Measurements from ENCODE around the gene H19.

Gene H19

DNA sequence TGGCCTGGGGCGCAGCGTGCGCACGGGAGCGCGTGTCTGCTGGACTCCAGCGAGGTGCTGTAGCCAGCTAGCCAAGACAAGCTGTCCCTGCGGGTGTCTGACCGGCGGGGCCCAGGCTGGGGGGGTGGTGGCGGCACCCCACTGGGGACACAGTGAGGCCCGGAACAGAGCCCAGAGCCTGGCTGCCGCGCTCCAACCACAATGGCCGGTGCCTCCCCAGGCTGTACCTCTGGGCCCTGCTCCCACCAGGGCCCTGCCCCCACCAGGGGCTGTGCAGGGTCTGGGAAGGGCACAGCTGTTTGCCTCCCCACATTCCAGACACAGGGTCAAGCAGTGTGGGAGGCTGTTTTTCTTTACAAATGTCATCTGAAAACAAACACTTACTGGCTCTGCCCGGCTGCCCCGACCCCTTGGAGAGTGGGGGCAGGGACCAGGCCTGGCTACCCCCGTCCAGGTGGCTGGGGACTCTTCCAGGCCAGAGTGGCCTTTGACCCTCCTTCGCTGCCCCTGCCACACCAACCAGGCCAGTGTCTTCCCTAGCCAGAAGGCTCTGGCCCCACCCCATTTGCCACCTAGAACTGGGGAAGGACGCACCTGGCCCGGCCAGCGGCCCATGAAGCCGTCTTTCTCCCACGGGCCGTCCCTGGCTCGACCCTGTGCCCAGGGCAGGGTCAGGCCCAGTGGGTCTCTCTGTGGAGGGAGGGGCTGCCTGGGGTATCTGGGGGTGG is 14.6 kb downstream of the H19 start:
- no peak for DNase-seq

DNA sequence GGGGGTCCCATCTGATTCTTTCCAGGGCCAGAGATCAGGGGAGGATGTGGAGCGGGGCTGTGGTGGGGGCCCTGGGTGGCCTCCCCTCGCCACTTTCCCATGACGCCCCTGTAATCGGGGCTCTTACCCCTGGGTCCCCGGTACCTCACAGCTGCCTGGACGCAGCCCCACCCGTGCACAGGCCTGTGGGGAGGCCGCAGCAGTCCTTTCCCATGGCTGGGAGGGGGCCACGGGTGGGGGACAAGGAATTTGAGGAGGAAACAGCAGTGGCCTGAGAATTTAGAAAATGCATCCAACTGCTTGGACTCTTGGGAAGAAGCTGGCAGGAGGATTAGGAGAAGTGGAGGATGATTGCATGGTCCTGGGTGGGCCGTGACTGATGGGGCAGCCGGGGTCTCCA is 18.0 kb downstream of the H19 start:
- DNase-seq, result no peak

DNA sequence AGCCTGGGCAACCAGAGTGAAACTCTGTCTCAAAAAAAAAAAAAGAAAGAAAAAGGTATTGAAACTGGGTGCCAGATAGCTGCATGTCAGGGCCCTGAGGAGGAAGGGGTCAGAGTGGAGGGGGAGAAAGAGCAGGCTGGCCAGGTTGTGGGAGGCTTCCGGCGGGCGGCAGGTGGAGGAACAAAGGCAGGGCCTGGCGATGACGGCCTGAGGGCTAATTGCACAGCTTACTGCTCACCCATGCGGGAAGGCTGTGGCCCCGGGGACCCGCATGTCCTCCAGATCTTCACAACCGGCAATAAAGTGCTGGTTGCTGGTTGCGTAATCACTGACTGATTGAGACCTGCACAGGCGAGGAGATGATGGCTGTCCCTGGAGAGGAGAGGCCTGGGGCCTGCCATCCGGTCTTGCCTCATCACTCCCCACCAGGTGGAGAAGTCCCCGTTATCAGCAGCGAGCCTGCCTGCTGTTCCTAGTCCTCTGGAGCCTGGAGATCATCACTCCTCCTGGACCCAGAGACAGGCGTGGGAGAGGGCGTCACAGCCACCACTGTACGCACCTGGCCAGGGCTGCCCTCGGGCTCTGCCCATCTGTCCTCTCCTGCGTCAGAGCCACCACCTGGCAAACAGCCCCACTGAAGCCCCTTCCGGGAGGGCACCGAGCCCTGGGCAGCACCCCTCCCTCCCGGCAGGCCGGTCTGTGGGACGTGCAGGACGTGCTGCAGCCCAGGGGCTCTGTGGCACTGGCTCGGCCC is 18.7 kb downstream of the H19 start:
- DNase-seq, result no peak

DNA sequence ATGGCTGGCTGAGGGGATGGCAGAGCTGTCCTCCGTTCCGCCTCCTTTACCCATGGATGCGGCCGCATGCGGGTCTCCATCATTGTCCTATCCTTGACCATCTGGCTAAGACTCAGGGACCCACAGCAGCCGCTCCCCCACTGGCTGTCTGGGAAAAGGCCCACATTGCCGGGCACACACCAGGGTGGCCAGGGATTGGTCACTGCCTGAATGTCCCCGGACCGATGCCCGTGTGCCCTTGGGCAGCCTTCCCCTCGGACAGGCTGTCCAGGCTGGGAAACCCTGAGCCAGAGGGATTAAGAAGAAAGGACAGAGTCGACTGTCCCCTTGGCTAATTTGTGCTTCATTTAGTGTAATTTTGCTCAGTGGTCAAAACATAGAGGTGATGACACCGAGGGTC is 22.5 kb downstream of the H19 start:
- DNase-seq, result no peak

DNA sequence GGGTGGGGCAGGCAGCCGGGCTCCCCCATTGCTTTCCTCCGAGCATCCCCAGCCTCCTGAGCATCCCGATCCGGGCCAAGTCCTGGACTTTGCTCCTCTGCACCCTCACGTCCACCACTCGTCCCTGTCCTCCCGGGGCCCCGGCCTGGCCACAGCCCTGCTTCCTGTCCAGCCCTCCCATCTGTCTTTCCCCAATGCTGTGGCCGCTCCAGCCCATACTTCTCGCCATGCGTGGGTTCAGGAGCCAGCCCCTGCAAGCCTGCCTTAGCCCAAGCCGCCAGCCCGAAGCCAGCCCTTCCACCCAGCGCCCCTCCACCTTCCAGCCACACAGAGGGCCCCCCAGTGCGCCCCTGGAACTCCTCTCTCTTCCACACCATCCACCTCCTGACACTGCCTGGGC is 26.7 kb downstream of the H19 start:
- DNase-seq, result no peak

DNA sequence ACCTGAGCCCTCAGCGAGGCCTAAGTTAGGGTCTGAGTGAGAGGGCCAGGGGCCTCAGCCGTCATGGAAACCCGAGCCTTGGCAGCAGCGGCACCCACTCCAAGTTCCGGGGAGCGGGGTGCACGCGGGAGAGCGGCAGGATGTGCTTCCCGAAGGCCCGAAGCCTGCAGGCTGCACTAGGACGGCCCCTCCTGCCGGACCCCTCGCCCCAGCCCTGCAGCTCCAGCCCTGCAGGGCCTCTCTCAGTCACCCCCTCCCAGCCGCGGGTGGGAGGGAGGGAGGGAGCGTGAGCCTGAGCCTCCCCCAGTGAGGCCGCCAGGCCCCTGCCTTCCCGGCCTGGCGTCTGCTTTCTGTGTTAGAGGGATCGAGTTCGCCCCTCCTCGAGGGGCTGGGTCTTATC is 27.9 kb downstream of the H19 start:
- no peak for DNase-seq

DNA sequence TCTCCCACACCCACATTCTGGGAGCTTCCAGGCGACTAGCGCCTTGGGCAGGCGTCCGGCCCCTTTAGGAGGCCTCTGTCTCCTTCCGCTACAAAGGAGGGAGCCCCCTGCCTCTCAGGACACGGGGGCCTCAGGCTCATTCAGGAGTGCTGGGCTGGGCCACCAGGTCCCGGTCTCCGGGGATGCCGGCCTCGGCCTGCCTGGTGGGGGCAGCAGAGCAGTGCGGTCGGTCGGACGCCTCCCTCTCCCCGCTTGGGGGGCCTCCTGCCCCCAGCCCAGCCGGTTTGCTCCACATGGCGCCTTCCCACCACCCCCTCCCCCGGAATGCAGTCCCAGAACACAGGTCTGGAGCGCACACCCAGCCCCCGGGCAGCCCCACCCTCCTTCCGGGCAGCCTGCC is 28.6 kb downstream of the H19 start:
- DNase-seq, result no peak

DNA sequence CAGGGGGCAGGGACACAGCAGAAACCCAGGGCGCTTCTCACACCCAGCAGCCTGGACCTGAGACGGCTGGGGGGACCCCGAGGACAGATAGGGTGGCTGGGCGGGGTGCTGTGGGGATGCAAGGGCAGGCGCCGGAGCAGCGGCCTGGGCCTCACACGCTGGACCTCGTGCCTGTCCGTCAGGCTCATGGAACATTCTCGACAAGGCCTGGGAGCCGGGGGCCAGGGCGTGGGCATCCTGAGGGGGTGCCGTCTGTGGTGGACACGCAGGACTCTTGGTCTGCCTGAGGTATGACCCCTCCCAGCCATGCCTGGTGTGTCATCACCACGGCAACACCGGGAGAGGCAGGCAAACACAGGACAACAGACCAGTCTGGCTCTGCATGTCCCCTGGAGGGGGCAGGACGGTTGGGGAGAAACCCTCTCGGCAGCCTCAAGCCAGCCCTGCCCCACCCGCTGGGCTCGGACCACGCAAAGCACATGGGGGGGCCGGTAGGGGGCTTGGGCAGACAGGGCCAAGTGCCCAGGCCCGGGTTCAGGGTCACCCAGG is 29.1 kb downstream of the H19 start:
- no peak for DNase-seq

DNA sequence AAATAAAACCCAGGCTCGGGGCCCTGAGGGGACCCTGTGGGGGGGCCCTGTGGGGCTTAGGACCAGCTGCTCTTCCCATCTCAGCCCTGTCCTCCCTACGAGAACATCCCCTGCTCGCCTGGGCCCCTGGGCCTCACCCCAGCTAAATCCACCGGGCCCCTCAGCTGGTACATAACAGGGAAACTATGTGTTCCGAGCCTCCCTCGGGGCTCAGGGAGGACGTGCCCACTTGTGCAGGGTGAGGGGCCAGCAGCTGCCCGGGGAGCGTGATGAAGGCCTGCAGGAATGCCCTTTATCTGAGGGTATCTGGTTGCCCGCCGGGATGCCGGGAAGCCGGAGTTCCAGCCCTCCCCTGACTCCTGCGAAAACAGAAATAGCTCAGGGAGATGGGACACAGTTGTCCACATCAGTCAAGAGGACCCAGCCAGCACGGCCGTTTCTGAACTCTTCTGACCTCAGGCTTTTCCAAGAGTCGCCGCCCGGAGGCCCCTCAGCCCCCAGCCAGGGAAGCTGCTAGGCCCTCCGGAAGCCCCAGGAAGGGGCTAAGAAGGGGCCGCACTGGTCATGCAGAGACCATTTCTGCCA is 29.9 kb downstream of the H19 start:
- no peak for DNase-seq

DNA sequence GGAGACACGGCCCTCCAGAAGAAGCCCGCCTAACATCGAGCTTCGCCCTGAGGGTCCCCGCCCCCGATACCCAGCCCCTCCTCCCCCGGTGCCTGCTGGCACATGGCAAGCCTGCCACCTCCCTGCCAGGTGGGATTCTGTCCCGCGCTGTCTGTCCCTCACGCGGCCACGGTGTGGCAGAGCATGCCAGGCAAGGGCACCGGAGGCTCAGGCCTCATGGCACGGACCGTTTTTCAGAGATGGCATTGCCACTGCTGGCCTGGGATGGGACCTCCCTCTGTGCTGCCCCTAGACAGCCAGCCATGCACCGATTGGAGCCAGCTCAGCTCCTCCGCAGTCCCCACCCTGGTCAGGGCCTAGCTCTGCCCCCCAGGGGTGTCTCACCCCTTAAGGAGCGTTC is 31.1 kb downstream of the H19 start:
- no peak for DNase-seq

DNA sequence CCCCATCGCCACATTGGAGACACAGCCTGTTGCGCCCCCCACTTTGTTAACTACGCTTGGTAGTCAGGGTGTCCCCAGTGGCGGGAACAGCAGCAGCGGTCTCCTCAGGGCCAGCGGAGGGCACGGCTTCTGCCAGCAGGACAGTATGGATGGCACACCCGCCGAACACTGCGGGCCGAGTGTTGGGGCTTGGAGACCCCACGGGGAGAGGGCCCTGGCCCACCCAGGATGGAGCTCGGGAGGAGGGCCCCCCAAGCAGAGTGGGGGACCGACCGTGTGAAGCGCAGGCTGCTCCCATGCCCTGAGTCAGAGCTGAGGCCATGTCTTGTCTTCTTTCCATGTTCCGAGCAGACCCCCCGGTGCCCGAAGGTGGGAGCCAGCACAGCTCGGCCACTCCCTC is 32.7 kb downstream of the H19 start:
- no peak for DNase-seq

DNA sequence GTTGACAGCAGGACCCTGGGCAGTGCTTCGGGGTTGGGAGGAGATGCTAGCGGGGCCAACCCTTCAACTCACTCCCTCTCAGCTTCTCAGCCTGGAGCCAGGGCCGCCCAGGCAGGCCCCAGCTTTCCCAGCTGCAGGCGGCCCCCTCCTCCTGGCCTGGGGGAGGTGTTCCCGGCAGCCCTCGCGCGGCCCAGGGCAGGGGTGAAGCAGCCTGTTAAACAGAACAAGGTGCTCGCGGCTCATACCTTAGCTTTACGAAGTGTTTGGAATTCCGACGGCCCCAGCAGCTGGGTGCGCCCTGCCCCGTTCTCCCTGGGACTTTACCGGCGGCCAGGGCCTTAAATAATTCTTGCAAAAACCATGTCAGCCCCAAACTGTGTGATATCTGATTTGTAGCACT is 33.3 kb downstream of the H19 start:
- DNase-seq, result no peak

DNA sequence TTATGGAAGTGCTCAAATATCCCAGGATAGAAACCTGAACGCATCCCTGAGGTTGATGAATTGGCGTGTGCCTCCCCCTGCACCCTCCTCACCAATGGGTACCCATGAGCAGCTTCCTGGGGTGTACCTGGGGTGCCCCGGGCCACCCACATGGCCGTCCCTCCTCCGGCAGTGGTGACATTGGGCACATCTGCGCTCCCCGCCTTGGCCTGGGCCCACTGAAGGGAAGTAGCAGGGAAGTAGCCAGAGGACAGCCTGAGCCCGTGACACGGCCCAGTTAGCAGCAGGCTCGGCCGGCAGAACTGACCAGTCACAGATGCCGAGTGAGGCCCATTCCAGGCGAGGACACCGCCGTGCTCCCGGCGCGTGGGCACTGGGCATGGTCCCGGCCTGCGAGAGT is 33.8 kb downstream of the H19 start:
- no peak for DNase-seq

DNA sequence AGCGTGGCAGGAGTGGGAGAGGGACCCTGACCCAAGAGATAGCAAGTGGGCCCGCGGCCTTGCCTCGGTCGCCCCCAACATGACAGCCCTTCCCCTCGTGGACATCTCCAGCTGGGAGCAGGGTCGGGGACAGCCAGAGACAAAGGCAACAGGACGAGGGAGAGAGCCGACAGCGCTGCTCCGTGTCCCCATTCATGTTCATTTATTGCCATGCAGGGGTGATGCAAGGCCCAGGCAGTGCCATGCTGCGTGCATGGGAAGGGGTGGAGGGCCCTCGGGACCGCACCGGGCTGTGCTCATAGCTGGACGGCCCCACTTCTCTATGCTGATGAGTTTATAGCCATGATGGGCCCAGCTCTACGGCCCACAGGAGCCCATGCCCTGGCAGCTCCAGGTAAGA is 37.9 kb downstream of the H19 start:
- DNase-seq, result no peak

DNA sequence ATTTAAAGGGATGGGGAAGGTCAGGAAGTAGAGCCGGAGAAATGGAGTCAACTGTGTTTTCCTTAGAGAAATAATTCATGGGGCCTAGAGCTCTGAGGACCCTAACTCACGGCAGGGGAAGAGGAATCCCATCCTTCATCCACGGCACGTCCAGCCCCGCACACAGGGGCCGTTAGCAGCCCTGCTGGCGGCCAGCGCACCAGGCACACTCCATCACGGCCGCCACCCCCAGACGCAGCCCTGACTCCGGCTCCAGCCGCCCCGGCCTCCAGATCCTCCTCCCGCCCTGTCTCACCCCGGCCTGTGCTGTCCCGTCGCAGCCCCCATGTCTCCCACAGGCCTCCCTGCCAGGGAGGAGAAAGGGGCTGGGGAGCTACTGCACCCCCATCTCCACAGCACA is 39.3 kb downstream of the H19 start:
- DNase-seq, result no peak

DNA sequence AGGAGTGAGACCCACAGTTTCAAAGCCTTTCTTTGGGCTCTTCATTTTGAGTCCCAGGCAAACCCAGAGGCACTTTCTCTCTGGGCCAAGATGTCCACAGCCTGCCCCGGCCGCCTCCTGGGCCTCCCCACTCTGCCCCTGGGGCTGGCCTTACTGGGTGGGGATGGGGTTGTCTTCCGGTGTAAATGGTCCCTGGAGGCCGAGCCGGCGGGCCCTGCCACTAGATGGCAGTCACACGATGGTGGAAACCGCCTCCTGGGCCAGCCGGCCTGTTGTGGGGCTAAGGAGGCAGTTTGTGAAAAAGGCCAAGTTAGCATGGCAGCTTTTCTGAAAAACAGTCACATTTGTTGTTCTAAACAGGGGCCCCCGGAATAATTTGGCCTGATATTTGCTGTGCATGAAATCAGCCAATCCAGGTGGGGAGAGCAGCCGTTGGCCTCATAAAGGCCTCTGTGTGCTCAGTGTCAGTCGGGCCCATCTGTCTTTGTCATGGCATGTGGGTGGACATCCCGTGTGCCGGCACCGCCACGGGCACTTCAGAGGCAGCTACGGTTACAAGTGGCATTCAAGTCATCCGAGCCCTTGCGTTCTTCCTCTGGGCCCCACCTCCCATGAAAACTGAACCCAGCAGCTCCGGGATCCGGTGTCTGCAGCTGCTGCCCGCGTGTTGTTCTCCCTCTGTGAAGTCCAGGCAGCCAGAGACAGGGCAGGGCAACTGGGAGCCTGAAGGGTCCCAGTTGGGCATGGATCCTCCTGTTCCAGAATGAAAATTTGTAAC is 44.0 kb downstream of the H19 start:
- DNase-seq, result no peak

DNA sequence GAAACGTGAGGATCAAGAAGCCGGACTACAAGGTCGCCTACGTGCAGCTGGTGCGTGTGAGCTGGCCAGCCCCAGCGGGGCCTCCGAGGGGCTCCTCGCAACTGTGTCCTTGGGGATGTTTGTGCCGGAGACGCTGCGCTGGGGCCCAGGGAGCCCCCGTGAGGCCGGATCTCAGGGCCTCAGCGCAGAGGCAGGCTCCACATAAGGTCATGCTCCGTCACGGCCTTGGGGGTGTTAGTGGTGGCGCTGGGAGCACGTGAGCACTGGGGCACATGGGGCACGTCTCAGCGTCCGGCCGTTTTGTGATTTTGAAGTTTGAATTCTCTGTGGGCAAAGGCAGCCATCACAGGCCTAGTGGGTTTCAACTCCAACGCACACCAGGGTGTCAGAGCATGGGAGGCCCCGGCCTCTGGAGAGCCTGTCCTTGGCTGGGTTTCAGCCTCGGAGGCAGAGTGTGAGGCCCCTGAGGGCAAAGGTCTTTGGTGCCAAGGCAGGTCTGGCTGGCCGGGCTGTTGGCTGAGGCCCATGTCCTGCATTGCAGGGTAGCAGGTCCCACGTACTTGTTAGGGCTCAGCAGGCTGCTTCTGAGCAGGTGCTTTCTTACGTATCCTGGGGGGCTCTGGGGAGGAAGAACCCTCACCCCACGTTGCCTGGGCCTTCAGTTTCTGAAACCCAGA is 44.7 kb downstream of the H19 start:
- DNase-seq, result no peak

DNA sequence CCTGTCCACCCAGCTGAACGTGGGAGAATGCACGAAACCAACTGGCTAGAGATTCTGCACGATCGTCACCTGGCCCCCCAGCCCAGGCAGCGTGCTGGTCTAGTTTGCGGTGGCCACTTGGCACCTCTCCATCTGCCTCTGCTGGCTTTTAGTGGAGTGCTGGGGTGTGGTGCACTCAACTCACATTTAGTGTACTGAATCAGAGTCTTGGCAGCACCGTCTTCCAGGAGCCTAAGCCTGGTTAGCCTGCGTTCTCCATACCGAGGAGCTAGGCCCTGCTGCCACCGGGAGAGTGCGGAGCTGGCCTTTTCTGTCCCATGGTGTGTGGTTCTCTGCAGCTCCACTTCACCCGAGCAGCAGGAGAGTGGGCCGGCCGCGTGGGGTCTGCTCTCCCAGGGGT is 47.7 kb downstream of the H19 start:
- no peak for DNase-seq

DNA sequence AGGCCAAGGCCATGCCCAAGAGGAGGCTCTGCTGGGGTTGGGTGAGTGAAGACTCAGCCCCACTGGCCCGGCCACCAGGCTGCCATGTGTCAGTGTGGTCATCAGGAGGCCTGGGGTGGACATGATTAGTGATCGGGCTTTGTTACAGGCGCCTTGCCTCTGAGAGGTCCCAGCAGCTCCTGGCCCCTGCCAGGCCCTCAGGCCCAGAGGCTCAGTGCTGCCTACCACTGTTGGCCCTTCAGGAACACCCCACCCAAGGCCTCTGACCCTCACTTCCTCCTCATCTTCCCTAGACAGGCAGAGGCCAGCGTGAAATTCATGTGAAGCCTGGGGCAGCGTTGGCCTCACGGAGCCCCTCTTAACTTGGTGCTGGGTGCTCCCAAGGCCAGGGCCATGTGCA is 48.3 kb downstream of the H19 start:
- DNase-seq, result no peak

DNA sequence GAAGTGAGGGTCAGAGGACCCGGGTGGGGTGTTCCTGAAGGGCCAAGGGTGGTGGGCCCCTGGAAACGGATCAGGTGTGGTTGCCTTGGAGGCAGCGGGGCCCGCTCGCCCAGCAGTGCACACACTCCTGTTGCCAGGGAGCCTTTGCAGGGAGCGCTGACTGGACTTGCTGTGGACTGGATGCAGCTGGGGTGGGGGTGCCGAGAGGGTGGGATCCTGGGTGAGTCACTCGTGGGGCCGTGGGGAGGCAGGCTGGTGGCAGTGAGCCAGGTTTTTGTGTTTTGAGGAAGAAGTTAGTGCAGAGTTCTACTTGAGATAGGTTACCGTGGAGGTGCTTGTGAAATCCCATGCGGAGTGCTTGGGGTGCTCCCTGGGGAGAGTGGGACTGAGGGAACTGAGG is 49.3 kb downstream of the H19 start:
- no peak for DNase-seq

DNA sequence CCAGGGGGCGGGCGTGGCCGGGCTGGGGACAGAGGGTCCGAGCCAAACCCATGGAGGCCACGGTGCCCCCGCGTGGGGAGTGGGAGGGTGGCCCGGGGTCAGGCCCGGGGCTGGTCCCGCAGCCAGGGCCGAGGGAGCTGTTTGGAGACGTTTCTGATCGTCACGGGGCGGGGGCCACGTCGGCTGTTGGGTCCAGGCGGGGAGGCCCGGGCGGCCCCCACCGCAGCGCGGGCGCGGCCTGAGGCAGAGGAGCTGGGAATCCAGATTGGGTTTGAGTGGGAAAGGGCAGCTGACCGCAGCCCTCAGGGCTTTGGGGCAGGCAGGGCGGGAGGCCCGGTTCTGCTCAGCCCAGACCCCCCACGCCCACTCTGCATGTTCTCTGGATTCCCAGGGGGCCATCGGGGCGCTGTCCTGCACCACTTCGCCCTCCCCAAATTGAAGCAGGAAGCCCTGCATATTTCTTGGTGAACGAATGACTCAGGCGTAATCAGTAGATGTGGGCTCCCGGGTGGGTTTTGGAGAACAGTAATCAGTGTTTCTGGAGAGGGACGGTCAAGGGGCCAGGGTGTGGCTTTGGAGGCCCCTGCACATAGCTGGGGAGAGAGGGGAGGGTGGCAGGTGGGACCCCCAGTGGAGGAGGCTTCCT is 49.9 kb downstream of the H19 start:
- no peak for DNase-seq

DNA sequence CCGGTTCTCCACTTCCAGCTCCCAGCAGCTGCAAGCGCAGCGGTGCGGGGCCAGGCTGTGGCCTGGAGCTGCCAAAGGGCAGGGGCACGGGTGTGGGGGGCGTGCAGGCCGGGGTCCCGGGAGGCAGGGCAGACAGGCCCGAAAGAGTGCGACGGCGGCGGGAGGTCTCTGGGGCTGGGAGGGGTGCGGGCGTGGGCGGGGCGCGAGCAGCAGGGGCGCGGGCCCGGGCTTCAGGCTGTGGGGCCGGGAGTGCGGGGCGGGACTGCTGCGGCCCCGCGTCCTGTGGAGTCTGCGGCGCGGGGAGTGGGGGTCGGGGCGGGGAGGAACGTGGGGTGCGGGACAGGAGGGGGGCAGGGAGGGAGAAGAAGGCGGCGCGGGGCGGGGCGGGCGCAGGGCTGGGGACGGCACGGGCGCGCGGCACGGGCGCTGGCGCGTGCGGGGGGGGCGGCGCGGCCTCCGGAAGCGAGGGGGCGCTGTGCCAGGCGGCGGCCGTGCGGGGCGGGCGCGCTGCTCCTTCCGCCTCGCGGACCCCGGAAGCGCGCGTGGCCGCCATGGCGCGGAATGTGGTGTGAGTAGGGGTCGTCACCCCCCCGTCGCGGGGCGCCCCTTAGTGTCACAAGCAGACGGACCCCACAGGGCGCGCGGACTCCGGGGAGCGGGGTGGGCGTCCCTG is 50.7 kb downstream of the H19 start, which contains the start of gene MRPL23:
MRPL23 (plus strand) TSS at position 521 of the 673 bp plus-strand sequence; CDS start at position 552, 31 bp downstream.
- DNase-seq, result no peak

Data from hematopoietic multipotent progenitor cell treated with erythropoietin and hydrocortisone succinate and interleukin-3 and kit ligand, for 8 days (in vitro differentiated cells).